ENCODE measurements around the gene LRRC70. TPM values are rescaled to one million over a fixed set of nuclear protein-coding genes. Genes with fewer than 3 reads are reported as not detected.

LRRC70 gene
- 0.83 and 0.86 TPM in 2 replicates for total RNA-seq

GRCh38 chr5:62578540-62578939, at the start of gene LRRC70:
TSS of gene LRRC70 (plus strand) at chr5:62578819. CDS start at chr5:62579439, 620 bp downstream.
- Mint-ChIP-seq H3K36me3 (ENCODE audit: low read depth) (peaks cover 4% of the 10 kb centered on the region), H3K9me3 (no peaks in the 10 kb centered on the region), H3K27me3 (ENCODE audit: insufficient read depth) (no peaks in the 10 kb centered on the region), H3K4me1 (ENCODE audit: low read depth) (peaks cover 31% of the 10 kb centered on the region), H3K4me3 (peak within 1 kb of the TSS; percentile 29), H3K27ac (peak within 1 kb of the TSS; percentile 59)
- intact Hi-C loops (cut with micrococcal nuclease): loop anchor here (5.0 kb wide), 2 partner anchors 166 to 291 kb away; partner anchors contain the start of gene IPO11
- peak; percentile 21 for DNase-seq (ENCODE audit: low spot score)

GRCh38 chr5:62533597-62533996, 45.0 kb upstream of the LRRC70 start:
- intact Hi-C loops (cut with micrococcal nuclease): no loop called here

GRCh38 chr5:62534461-62535236, 44.0 kb upstream of the LRRC70 start:
- H3K27ac Mint-ChIP-seq: no peak overlapping the region
- H3K9me3 Mint-ChIP-seq: peaks cover 3% of the 10 kb centered on the region
- intact Hi-C loops (cut with micrococcal nuclease): no loop called here
- peaks cover 19% of the 10 kb centered on the region for H3K36me3 Mint-ChIP-seq (ENCODE audit: low read depth)
- no peak overlapping the region for H3K4me3 Mint-ChIP-seq
- H3K4me1 Mint-ChIP-seq (ENCODE audit: low read depth): peaks cover 10% of the 10 kb centered on the region
- DNase-seq (ENCODE audit: low spot score): no peak
- H3K27me3 Mint-ChIP-seq (ENCODE audit: insufficient read depth): no peaks in the 10 kb centered on the region

More at GRCh38 chr5:62533597-62533996, 45.0 kb upstream of the LRRC70 start:
- Mint-ChIP-seq H3K27me3 (ENCODE audit: insufficient read depth) (no peaks in the 10 kb centered on the region), H3K27ac (no peak overlapping the region), H3K9me3 (peaks cover 3% of the 10 kb centered on the region), H3K4me3 (no peak overlapping the region), H3K36me3 (ENCODE audit: low read depth) (peaks cover 16% of the 10 kb centered on the region), H3K4me1 (ENCODE audit: low read depth) (peaks cover 7% of the 10 kb centered on the region)
- DNase-seq (ENCODE audit: low spot score): no peak

GRCh38 chr5:62536232-62536631, 42.4 kb upstream of the LRRC70 start:
- Mint-ChIP-seq H3K27ac (no peak overlapping the region), H3K4me3 (no peak overlapping the region), H3K27me3 (ENCODE audit: insufficient read depth) (no peaks in the 10 kb centered on the region), H3K4me1 (ENCODE audit: low read depth) (peaks cover 10% of the 10 kb centered on the region), H3K9me3 (peaks cover 3% of the 10 kb centered on the region), H3K36me3 (ENCODE audit: low read depth) (peaks cover 17% of the 10 kb centered on the region)
- intact Hi-C loops (cut with micrococcal nuclease): no loop called here
- DNase-seq (ENCODE audit: low spot score): no peak

- intact Hi-C loops (cut with micrococcal nuclease): no loop called here
Measured at GRCh38 chr5:62536783-62537182, 41.8 kb upstream of the LRRC70 start.

GRCh38 chr5:62538017-62538942, 40.3 kb upstream of the LRRC70 start:
- Mint-ChIP-seq H3K4me3 (no peak overlapping the region), H3K4me1 (ENCODE audit: low read depth) (peaks cover 10% of the 10 kb centered on the region), H3K27me3 (ENCODE audit: insufficient read depth) (no peaks in the 10 kb centered on the region), H3K27ac (no peak overlapping the region), H3K36me3 (ENCODE audit: low read depth) (peaks cover 16% of the 10 kb centered on the region), H3K9me3 (peaks cover 3% of the 10 kb centered on the region)
- intact Hi-C loops (cut with micrococcal nuclease): no loop called here
- DNase-seq (ENCODE audit: low spot score): no peak

More at GRCh38 chr5:62536783-62537182, 41.8 kb upstream of the LRRC70 start:
- Mint-ChIP-seq H3K9me3 (peaks cover 3% of the 10 kb centered on the region), H3K27me3 (ENCODE audit: insufficient read depth) (no peaks in the 10 kb centered on the region), H3K4me3 (no peak overlapping the region), H3K27ac (no peak overlapping the region), H3K4me1 (ENCODE audit: low read depth) (peaks cover 10% of the 10 kb centered on the region), H3K36me3 (ENCODE audit: low read depth) (peaks cover 13% of the 10 kb centered on the region)
- DNase-seq (ENCODE audit: low spot score): no peak

GRCh38 chr5:62542720-62543119, 35.9 kb upstream of the LRRC70 start:
- H3K36me3 Mint-ChIP-seq (ENCODE audit: low read depth): peaks cover 35% of the 10 kb centered on the region

GRCh38 chr5:62547945-62548630, 30.5 kb upstream of the LRRC70 start:
- intact Hi-C loops (cut with micrococcal nuclease): no loop called here
- H3K36me3 Mint-ChIP-seq (ENCODE audit: low read depth): peaks cover 23% of the 10 kb centered on the region
- H3K9me3 Mint-ChIP-seq: peaks cover 5% of the 10 kb centered on the region
- H3K4me3 Mint-ChIP-seq: no peak overlapping the region
- DNase-seq (ENCODE audit: low spot score): no peak
- H3K4me1 Mint-ChIP-seq (ENCODE audit: low read depth): no peaks in the 10 kb centered on the region
- no peaks in the 10 kb centered on the region for H3K27me3 Mint-ChIP-seq (ENCODE audit: insufficient read depth)
- H3K27ac Mint-ChIP-seq: no peak overlapping the region

More at GRCh38 chr5:62542720-62543119, 35.9 kb upstream of the LRRC70 start:
- intact Hi-C loops (cut with micrococcal nuclease): no loop called here
- DNase-seq (ENCODE audit: low spot score): no peak
- Mint-ChIP-seq H3K4me3 (no peak overlapping the region), H3K4me1 (ENCODE audit: low read depth) (peaks cover 10% of the 10 kb centered on the region), H3K27ac (no peak overlapping the region), H3K27me3 (ENCODE audit: insufficient read depth) (no peaks in the 10 kb centered on the region), H3K9me3 (peaks cover 8% of the 10 kb centered on the region)

- H3K27me3 Mint-ChIP-seq (ENCODE audit: insufficient read depth): no peaks in the 10 kb centered on the region
- H3K27ac Mint-ChIP-seq: no peak overlapping the region
- no peaks in the 10 kb centered on the region for H3K4me1 Mint-ChIP-seq (ENCODE audit: low read depth)
- no peak overlapping the region for H3K4me3 Mint-ChIP-seq
- no peak for DNase-seq (ENCODE audit: low spot score)
- intact Hi-C loops (cut with micrococcal nuclease): no loop called here
- H3K36me3 Mint-ChIP-seq (ENCODE audit: low read depth): peaks cover 10% of the 10 kb centered on the region
- H3K9me3 Mint-ChIP-seq: no peaks in the 10 kb centered on the region
Measured at GRCh38 chr5:62550103-62550502, 28.5 kb upstream of the LRRC70 start.

- H3K4me1 Mint-ChIP-seq (ENCODE audit: low read depth): no peaks in the 10 kb centered on the region
- DNase-seq (ENCODE audit: low spot score): no peak
- no peaks in the 10 kb centered on the region for H3K27me3 Mint-ChIP-seq (ENCODE audit: insufficient read depth)
- intact Hi-C loops (cut with micrococcal nuclease): no loop called here
- H3K36me3 Mint-ChIP-seq (ENCODE audit: low read depth): peaks cover 11% of the 10 kb centered on the region
- no peaks in the 10 kb centered on the region for H3K9me3 Mint-ChIP-seq
- no peak overlapping the region for H3K4me3 Mint-ChIP-seq
- H3K27ac Mint-ChIP-seq: no peak overlapping the region
Measured at GRCh38 chr5:62555930-62556329, 22.7 kb upstream of the LRRC70 start.

GRCh38 chr5:62558941-62559340, 19.7 kb upstream of the LRRC70 start:
- Mint-ChIP-seq H3K9me3 (no peaks in the 10 kb centered on the region), H3K4me1 (ENCODE audit: low read depth) (no peaks in the 10 kb centered on the region), H3K27me3 (ENCODE audit: insufficient read depth) (no peaks in the 10 kb centered on the region), H3K4me3 (no peak overlapping the region), H3K36me3 (ENCODE audit: low read depth) (peaks cover 11% of the 10 kb centered on the region), H3K27ac (no peak overlapping the region)
- intact Hi-C loops (cut with micrococcal nuclease): no loop called here
- no peak for DNase-seq (ENCODE audit: low spot score)

- DNase-seq (ENCODE audit: low spot score): no peak
- no peaks in the 10 kb centered on the region for H3K4me1 Mint-ChIP-seq (ENCODE audit: low read depth)
- no peaks in the 10 kb centered on the region for H3K27me3 Mint-ChIP-seq (ENCODE audit: insufficient read depth)
- H3K9me3 Mint-ChIP-seq: peaks cover 9% of the 10 kb centered on the region
- peaks cover 18% of the 10 kb centered on the region for H3K36me3 Mint-ChIP-seq (ENCODE audit: low read depth)
- no peak overlapping the region for H3K4me3 Mint-ChIP-seq
- no peak overlapping the region for H3K27ac Mint-ChIP-seq
- intact Hi-C loops (cut with micrococcal nuclease): no loop called here
Measured at GRCh38 chr5:62560786-62561185, 17.8 kb upstream of the LRRC70 start.
